AML-193 (cell line): ENCODE measurements around the gene SFTPB.
"Not testable (repeated sequence)": the region's sequence is repeated elsewhere in the genome, so short reads cannot be mapped to it uniquely, and the experiment has no call there.

ENCODE experiments used
- DNase-seq, 2 experiments: peaks; one replicate each; lab custom pipeline; 2025; lab: John Stamatoyannopoulos, UW

The SFTPB gene

DNA sequence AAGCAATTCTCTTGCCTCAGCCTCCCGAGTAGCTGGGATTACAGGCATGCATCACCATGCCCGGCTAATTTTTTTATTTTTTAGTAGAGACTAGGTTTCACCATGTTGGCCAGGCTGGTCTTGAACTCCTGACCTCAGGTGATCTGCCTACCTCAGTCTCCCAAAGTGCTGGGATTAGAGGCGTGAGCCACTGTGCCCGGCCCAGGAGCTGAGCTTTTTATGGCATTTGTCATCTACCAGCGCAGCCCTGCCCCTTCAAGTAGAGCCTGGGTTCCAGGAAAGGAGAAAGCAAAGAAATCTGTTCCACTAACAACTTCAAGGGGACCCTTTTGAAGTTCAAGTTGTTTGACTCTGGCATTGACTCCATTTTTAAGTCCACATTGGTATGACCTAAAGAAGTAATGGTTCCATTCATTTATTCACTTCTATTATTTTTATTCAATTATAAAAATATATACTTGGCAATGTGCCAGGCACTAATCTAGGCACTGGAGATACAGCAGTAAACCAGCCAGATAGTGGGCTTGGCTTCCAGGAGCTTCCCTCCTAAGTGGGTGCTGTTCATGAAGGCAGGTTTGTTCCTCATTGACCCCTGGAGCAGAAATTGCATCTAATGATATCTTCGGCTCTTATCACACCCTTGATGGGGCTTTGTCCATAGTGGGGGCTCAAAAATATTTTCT lies 8.0 kb upstream of the SFTPB start:
- DNase-seq = no peak

DNA sequence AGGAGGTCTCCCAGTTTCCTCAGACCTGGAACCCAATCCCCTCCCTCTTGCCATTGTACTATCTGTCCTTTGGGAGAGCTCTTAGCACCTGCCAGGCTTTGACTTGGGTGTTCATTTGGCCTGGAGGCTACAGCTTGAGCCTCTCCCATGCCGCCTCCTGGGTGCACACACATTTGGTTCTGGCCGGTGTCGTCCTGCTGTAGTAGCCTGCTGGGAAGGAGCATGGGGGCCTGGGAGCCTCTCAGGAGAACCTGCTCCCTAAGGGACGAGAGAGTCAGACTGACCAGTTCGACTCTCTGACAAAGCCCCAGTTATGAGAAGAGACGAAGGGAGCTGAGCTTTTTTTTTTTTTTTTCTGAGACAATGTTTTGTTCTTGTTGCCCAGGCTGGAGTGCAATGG lies 7.4 kb upstream of the SFTPB start:
- DNase-seq = no peak

DNA sequence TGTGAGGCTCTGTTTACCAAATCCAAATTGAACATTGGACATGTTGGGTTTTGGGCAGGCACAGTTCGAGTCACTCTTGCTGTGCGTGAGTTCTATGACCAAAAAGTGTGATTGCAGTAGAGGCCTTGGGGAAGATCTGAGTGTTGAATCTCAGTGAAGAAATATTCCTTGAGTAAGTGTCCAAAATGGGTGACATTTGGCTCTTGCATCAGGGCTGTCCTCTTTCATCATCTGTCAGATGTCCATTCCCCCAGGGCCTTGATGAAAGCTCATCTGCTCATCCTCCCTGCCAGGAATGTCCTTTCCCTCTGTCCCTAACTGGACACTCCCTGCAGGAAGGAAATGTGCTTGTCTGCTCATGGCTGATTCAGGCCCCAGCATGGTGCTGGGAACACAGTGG lies 6.4 kb upstream of the SFTPB start:
- DNase-seq = peak; percentile 29 to 42

DNA sequence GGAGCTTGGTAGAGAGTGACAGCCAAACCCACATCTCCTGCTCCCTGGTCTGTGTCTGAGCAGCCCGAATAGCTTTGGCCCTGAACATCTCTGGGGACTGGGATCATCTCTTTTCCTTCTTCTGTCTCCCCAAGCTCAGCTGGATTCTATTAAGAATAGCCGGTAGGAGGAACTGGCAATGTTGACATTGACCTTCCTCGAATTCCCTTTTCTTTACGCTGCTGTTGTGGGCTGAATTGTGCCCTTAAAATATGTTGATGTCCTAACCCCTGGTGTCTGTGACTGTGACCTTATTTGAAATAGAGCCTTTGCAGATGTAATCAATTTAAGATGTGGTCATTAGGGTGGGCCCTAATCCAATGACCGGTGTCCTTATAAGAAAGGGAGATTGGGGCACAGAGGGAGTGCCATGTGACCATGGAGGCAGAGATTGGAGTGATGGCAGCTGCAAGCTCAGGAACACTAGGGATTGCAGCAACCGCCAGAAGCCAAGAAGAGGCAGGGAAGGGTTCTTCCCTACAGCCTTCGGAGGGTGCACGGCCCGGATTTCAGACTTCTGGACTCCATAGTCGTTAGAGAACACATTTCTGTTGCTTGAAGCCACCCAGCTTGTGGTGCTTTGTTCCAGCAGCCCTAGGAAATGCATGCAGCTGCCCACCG lies 5.8 kb upstream of the SFTPB start:
- no peak for DNase-seq

DNA sequence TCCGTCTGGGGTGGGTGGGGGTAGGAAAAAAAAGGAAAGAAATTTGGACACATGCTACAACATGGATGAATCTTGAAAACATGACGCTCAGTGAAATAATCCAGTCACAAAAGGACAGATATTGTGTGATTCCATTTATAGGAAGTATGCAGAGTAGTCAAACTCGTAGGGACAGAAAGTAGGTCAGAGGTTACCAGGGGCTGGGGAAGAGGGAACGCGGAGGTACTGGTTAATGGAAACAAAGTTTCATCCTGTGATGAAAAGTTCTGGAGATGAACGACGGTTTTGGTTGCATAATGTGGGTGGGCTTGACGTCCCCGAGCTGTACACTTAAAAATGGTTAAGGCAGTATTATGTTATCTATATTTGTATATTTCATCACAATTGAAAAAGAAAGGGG lies 4.5 kb upstream of the SFTPB start:
- no peak for DNase-seq

DNA sequence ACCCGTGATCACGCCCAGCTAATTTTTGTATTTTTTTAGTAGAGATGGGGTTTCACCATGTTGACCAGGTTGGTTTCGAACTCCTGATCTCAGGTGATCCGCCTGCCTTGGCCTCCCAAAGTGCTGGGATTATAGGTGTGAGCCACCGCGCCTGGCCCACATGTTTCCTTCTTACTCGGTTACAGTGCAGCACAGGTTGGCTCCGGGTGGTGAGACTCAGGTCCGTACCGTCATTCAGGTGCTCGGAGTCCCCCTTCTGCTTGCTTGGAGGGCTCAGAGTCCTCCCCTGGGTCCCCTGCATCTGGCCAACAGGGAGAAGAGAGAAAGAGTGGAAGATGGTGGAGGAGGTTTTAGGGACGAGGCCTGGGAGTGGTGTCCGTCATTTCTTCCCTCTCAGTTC lies 2.4 kb upstream of the SFTPB start:
- not testable (repeated sequence) for DNase-seq

DNA sequence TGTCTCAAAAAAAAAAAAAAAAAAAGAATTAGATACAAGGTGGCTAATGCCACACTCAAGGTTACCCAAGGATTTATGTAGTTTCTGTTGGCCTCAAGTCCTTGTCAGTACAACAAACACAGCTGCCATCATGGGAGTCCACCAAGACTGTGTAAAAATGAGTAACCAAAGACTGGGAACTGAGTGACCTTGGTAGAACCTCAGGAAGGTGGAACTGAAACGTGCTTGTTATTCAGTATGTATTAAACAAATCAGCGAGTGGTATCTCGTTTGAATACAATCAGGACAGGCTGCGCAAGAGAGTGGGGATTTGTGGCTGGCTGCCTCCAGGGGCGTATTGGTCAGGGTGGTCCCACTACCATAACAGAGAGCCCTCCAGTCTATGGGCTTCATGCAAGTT lies 1.6 kb upstream of the SFTPB start:
- no peak for DNase-seq

DNA sequence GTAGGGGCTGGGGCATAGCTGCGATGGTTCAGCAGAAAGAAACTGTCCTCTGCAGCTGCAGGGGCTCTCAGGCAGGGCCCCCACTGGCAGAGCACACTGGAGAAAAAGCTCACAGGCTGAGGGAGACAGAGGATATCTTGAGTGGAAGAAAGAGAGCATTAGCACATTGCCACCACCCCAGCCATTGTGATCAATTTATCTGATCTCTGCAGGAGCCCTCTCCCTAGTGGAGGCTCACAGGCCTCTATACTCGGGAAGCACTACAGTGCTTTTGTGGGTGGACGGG lies 801 bp upstream of the SFTPB start:
- no peak for DNase-seq

DNA sequence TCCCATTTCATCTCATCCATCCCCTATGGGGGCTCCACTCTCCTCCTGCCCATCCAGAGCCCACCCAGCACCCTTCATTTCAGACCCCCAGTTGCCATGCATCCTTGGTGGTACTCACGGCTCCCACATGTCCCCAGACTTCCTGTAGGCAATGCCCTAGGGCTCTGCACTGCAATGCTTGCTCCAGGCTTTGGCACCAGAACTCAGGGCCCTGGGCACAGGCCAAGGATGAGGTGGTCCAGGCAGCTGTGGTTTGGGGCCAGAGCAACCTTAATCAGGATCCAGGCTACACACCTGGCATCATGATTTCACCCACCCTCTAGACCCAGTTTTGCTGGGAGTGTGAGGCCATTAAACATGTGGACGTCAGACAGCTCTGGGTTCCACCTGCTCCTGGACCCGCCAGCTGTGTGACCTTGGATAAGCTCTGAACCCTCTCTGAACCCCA lies 414 bp downstream of the SFTPB start:
- DNase-seq = no peak

DNA sequence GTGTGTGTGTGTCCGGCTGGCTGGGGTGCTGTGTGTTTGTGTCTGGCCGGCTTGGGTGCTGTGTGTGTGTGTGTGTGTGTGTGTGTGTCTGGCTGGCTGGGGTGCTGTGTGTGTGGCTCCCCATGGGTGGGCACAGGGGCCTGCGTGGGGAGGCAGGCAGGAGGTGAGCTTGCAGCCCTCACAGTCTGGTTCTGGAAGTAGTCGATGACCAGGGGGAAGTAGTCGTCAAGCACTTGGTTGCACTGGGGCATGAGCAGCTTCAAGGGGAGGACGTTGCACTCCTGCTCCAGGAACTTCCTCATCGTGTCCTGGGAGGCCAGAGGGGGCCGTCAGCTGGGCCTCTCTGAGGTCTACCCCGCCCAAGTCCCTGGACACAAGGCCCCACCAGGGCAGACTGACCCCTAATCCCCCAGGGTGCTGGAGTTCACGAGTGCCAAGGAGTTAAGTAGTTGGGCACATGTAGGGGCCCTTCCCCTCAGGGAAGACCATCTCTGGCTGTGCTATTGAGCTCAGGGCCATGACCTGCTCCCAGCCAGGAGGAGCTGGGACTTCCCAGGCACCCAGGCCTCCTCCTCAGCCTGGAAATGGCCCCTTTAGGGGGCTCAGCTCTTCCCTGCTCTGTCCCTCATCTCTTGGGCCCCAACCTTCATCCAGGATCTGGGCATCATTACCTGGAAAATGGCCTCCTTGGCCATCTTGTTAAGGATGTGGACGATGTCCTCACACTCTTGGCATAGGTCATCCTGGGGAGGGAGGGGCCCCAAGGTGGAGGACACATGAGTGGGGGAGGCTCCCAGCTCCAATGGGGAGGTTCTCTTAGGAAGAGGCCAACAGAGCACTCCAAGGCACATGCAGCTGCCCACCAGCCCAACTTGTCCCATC lies 1.3 kb downstream of the SFTPB start:
- DNase-seq = peak in 1 of 2 experiments; percentile 3

DNA sequence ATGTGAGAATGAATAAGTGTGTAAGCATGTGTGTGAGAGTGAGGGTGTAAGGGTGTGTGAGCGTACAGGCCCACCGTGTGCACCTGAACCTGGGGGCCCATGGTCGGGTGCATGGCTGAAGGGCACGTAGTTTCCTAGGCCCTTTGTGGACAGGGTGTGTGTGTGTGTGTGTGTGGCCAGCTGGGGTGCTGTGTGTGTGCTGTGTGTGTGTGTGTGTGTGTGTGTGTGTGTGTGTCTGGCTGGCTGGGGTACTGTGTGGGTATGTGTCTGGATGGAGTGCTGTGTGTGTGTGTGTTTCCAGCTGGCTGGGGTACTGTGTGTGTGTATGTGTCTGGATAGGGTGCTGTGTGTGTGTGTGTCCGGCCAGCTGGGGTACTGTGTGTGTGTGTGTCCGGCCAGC lies 2.0 kb downstream of the SFTPB start:
- DNase-seq = no peak

DNA sequence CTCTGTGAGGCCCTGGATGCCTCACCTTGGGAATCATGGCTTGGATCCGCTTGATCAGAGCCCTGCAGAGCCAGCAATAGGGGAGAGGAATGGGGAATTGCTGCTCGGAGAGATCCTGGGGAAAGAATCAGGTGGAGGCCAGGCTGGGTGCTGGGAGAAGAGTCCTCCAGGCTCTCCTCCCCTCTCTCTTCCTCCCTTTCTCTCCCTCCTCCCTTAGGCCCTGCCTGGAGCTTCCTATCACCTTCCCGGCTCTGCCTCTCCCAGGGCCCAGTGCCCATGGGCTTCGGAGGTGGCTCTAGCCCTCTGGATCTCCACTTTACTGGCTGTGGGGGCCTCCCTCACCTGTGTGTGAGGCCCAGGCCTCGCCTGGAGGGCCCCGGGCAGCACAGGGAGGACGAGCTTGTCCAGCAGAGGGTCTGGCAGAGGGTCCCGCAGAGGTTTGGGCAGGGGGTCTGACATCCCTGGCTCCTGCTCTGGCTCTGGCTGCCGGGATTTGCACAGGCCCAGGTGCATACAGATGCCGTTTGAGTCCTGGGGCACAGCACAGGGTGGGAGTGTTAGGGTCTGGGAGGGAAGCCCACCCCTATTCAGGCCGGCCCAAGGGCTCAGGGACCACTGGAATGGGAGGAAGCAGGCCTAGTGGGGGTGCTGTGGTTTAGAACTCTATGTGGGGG lies 2.6 kb downstream of the SFTPB start:
- DNase-seq = no peak

DNA sequence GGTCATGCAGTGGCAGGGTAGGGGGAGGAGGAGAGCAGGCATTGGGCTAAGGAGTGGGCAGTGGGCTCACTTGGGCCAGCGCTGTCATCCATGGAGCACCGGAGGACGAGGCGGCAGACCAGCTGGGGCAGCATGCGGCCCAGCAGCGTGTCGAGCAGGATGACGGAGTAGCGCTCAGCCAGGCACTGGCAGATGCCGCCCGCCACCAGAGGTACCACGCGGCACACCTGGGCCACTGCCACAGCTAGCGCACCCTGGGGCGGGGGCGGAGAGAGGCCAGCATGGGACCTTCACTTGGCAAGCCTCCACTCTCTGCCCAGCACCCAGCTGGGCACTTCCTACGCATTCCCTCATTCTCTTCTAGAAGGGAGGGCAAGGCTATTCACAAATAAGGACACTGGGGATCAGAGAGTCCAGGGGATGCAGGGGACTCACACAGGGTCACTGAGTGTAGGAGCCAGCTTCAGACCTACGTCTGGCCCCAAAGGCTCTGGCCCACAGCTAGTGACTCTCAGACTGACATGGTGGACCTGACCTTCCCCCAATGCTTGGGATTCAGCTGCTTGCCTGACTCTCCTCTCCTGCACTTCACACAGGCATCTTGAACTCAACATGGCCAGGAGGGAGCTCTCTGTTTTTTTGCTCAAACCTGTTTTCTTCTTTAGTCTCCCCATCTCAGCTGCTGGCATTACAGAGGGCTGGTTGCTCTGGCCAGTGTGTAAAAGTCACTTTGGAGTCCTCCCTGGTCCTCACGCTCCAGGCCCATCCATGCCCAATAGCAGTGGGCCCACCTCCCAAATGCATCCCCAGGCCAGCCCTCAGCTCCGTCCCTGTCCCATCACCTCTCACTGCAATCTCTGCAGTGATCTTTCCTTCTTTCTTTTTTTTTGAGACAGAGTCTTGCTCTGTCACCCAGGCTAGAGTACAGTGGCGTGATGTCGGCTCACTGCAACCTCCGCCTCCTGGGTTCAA lies 4.1 kb downstream of the SFTPB start:
- no peak for DNase-seq

DNA sequence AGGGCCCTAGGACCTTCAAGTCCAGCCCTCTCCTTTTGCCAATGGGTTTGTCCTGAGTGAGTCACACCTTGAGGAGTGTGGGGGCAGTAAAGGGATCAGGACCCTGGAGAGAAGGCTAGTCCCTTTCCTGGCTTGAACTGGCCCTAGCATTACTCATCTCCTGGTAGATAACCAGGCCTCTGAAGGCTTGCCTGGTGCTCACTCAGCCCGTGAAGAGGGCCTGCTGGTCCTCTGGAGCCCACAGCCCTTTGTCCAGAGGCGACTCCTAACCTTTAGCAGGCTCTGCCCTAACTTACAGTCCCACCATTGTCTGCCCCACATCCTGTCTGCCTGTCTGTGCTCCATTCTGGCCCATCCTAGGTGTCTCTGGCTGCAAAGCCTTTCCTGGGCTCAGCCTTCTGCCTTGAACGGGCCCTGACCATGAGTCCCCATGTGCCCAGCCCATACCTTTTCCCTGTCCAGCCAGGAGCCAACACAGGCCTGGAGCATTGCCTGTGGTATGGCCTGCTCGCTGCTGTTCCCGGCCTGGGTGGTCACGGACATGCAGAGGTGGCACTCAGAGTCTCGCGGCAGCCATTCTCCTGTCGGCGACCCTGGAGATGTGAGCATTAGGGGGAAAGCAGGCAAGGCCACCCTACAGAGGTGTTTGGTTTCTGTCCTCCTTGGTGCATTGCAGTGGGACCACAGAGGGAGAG lies 5.0 kb downstream of the SFTPB start:
- DNase-seq = no peak

DNA sequence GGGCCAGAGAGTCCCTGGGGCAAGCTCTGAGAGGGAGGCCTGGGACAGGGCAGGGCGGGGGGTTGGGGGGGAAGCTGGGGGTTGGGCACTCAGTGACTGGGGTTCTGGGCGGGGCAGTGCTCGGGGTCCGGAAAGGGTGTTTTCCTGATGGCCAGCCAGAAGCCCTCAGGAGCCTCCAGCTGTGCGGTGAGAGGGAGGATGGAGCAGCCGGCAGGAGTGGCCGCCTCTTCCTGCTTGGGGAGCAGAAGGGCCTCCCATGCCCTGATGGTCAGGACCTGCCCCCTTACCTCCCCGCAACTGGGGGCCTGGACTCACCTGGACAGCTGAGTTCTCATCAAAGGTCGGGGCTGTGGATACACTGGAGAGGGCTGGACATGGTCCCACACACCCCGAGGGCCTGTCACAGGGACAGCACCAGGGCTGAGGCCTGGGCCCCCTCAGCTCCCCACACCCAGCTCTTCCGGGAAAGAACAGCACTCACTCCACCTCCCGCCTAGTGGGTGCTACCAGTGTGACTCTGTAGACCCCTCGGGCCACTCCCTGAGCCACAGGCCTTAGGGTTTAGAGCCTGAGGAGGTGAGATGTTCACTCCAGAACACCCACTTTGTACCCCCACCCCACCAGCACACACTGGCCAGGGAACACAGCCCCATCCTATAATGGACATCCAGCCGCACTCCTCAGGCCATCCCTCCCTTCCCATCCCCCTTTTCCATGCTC lies 6.7 kb downstream of the SFTPB start:
- DNase-seq = no peak

DNA sequence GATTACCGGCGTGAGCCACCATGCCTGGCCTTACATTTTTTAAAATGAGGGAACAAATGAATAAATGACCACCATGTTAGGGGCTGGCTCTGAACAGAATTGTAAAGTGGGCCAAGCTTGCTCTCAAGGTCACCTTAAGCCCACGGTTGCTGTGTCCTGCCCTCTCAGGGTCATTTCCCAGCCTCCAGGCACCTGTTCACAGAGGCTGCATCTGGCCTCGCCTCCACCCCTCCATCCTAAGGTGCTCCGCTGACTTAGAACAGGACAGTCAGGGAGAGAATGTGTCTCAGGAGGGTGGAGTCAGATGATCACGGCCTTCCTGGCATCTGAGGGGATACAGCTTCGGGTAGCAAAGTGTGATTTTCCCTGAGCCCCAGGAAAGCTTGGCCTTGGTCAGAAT lies 7.3 kb downstream of the SFTPB start:
- no peak for DNase-seq

DNA sequence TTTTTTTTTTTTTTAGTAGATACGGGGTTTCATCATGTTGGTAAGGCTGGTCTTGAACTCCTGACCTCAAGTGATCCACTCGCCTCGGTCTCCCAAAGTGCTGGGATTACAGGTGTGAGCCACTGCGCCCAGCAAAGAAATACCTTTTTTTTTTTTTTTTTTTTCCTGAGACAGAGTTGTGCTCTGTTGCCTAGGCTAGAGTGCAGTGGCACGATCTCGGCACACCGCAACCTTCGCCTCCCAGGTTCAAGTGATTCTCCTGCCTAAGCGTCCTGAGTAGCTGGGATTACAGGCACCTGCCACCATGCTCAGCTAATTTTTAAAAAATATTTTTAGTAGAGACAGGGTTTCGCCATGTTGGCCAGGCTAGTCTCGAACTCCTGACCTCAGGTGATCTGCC lies 7.7 kb downstream of the SFTPB start:
- DNase-seq = not testable (repeated sequence)

DNA sequence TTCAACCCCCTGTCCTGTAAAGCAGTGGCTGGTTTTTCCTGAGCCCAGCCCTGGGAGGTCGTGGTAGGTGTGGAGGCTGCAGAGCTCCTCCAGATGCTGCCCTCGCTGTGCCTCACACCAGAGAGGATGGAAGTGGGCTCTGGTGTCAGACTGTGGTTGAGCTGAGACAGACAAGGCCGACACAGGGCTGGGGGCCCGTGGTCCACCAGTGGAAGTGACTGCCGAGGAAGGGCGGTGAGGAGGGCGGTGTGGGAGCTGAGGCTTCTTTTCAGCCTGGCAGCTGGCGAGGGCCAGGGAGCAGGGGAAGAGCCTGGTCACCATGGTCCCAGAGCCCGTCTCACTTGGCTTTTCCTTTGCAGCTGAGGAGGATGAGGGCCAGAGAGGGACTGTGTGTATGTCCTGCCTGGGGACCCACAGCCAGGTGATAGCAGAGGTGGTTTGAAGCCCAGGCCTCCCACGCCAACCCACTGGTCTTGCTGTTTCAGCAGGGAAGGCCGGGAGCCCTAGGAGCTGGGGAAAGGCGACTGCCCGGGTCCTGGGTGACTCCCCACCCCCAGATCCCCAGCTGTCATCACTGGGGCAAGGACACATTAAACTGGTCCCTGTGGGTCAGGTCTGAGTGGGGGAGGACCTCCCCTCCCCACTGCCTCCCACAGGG lies 8.5 kb downstream of the SFTPB start:
- no peak for DNase-seq

DNA sequence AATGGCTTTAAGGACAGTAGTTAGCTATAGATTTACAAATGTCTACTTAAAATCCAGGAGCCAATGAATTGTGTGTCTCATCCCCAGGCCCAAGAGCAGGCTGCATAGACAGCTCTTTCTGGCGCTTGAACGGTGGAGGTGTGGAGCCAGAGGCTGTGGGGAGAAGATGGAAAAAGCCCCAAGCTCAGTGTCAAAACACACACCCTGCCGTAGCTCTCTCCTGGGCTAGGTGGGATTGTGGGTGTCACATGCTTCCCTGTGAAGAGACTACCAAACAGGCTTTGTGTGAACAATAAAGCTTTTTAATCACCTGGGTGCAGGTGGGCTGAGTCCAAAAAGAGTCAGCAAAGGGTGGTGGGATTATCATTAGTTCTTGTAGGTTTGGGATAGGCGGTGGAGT lies 10.6 kb downstream of the SFTPB start:
- DNase-seq = not testable (repeated sequence)

DNA sequence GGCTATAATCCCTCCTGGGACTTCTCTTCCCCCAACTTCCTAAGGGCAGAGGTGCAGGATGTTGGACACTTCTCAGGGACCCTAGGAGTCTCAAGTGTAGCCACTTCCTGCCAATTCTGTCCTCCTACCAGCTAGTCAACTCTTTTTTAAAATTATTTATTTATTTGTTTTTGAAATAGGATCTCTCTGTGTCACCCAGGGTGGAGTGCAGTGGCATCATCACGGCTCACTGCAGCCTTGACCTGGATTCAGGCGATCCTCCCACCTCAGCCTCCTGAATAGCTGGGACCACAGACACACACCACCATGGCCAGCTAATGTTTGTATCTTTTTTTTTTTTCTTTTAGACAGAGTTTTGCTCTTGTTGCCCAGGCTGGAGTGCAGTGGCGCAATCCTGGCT lies 11.5 kb downstream of the SFTPB start:
- DNase-seq = no peak
